GM12878 (cell line): ENCODE data around the gene FMOD. TPM values are rescaled to one million over a fixed set of nuclear protein-coding genes. Genes with fewer than 3 reads are reported as not detected.

Experiments used
- BRCA1 ChIP-seq: IDR thresholded peaks from 2 replicates; pipeline ENCODE4 v1.6.1; 2011; ENCODE audit warnings: low read depth, low read length, improper control_type of control experiment
- CBX5 ChIP-seq: sonication (generic); IDR thresholded peaks from 2 replicates; pipeline ENCODE4 v1.6.1; 2016; ENCODE audit warnings: low read depth, moderate library complexity, mild to moderate bottlenecking, inconsistent platforms
- CEBPB ChIP-seq, 2 experiments: fragments of 150-350 bp in 1 of 2; IDR thresholded peaks; 2 replicates each; pipeline ENCODE4 v1.6.1; 2012 to 2014; ENCODE audit warnings: low read depth in 2 of 2, low read length in 2 of 2, borderline replicate concordance in 1 of 2, inconsistent platforms in 1 of 2
- CREB1 ChIP-seq: IDR thresholded peaks from 2 replicates; pipeline ENCODE4 v1.6.1; 2012; ENCODE audit warnings: low read depth, mild to moderate bottlenecking, inconsistent platforms
- EGR1 ChIP-seq, 2 experiments: IDR thresholded peaks; 1 replicate in 1 of 2; 2 replicates in 1 of 2; pipeline ENCODE4 v1.6.1; 2011 to 2012; ENCODE audit warnings: low read depth in 2 of 2, low read length in 2 of 2, borderline replicate concordance in 1 of 2, mild to moderate bottlenecking in 1 of 2, moderate library complexity in 1 of 2
- EP300 ChIP-seq, 2 experiments: fragments of 150-350 bp in 1 of 2; IDR thresholded peaks; 2 replicates each; pipeline ENCODE4 v1.6.1; 2011 to 2012; ENCODE audit warnings: low read depth in 2 of 2, low read length in 2 of 2, borderline replicate concordance in 1 of 2, improper control_type of control experiment in 1 of 2, inconsistent platforms in 1 of 2; ENCODE audit not compliant: control insufficient read depth in 1 of 2
- ESRRA ChIP-seq: IDR thresholded peaks from 2 replicates; pipeline ENCODE4 v1.6.1; 2012; ENCODE audit warnings: mild to moderate bottlenecking, low read length, improper control_type of control experiment
- FOXM1 ChIP-seq: IDR thresholded peaks from 2 replicates; pipeline ENCODE4 v1.6.1; 2012; ENCODE audit warnings: low read depth, mild to moderate bottlenecking, inconsistent platforms, low read length, moderate library complexity
- GABPA ChIP-seq: IDR thresholded peaks from 2 replicates; pipeline ENCODE4 v1.6.1; 2014; ENCODE audit warnings: antibody characterized with exemption, low read depth, mild to moderate bottlenecking, inconsistent platforms
- GATAD2B ChIP-seq: fragments of 450-650 bp; conservative IDR thresholded peaks from 2 replicates; pipeline ENCODE4 v1.6.1; 2017; ENCODE audit warnings: low read depth, mild to moderate bottlenecking, moderate library complexity
- JUNB ChIP-seq: IDR thresholded peaks from 2 replicates; pipeline ENCODE4 v1.6.1; 2016; ENCODE audit warnings: antibody characterized with exemption, mild to moderate bottlenecking
- MTA2 ChIP-seq: fragments of 450-650 bp; IDR thresholded peaks from 2 replicates; pipeline ENCODE4 v1.6.1; 2016; ENCODE audit warnings: low read depth, mild to moderate bottlenecking, moderate library complexity
- MXI1 ChIP-seq: fragments of 150-350 bp; IDR thresholded peaks from 2 replicates; pipeline ENCODE4 v1.6.1; 2011; ENCODE audit warnings: low read depth, mild to moderate bottlenecking, inconsistent platforms, low read length, improper control_type of control experiment
- NFYA ChIP-seq: IDR thresholded peaks from 2 replicates; pipeline ENCODE4 v1.6.1; 2011; ENCODE audit warnings: low read depth, mild to moderate bottlenecking, low read length, improper control_type of control experiment, borderline replicate concordance
- PML ChIP-seq: IDR thresholded peaks from 2 replicates; pipeline ENCODE4 v1.6.1; 2012; ENCODE audit warnings: low read length, inconsistent platforms
- RELA ChIP-seq: fragments of 450-650 bp; IDR thresholded peaks from 2 replicates; pipeline ENCODE4 v1.8.0; 2014; ENCODE audit warnings: borderline replicate concordance; ENCODE audit not compliant: partially characterized antibody
- STAT1 ChIP-seq: fragments of 450-650 bp; conservative IDR thresholded peaks from 2 replicates; pipeline ENCODE4 v1.6.1; 2014; ENCODE audit warnings: antibody characterized with exemption, mild to moderate bottlenecking
- TARDBP ChIP-seq: IDR thresholded peaks from 2 replicates; pipeline ENCODE4 v1.6.1; 2016; ENCODE audit warnings: borderline replicate concordance
- TCF3 ChIP-seq: IDR thresholded peaks from 2 replicates; pipeline ENCODE4 v1.6.1; 2012; ENCODE audit warnings: low read depth, mild to moderate bottlenecking, low read length, borderline replicate concordance; ENCODE audit not compliant: insufficient read depth
- ZNF384 ChIP-seq: IDR thresholded peaks from 2 replicates; pipeline ENCODE4 v1.6.1; 2012; ENCODE audit warnings: low read depth, mild to moderate bottlenecking, low read length, improper control_type of control experiment, borderline replicate concordance
- polyA plus RNA-seq, 11 experiments: library from polyadenylated mRNA; depleted of rRNA in 4 of 11; unstranded in 6 of 11; stranded (reverse) in 5 of 11; fragments of >200 nt; fragmentation: Nextera tagmentation in 4 of 11; fragmentation: Illumina TruSeq in 1 of 11; extraction: Ambion mirVana in 4 of 11; extraction: Trizol in 1 of 11; gene quantifications; 1 replicate in 1 of 11; 2 replicates in 10 of 11; pipeline versions ENCODE4 v1.2.1 to v1.2.3, GENCODE V29; 2011 to 2016; ENCODE audit warnings: inconsistent platforms in 2 of 11, missing spikeins in 2 of 11, low read depth in 1 of 11
- total RNA-seq, 4 experiments: library from RNA; depleted of rRNA in 3 of 4; stranded (reverse); fragments of >200 nt in 3 of 4; fragmentation: Illumina TruSeq in 1 of 4; extraction: Trizol in 1 of 4; gene quantifications; 2 replicates each; pipeline versions ENCODE4 v1.2.1 to v1.2.3, GENCODE V29; 2013 to 2021
- TF ChIP-seq, protein P1 (sequence below): IDR thresholded peaks from 2 replicates; pipeline ENCODE4 v1.6.1; 2011; ENCODE audit warnings: low read depth, low read length, improper control_type of control experiment, borderline replicate concordance
- TF ChIP-seq, protein P2 (sequence below): IDR thresholded peaks from 2 replicates; pipeline ENCODE4 v1.6.1; 2012; ENCODE audit warnings: low read depth, low read length, improper control_type of control experiment
- TF ChIP-seq, protein P3 (sequence below): fragments of 450-650 bp; conservative IDR thresholded peaks from 2 replicates; pipeline ENCODE4 v1.6.1; 2017; ENCODE audit warnings: mild to moderate bottlenecking, moderate library complexity
- TF ChIP-seq, protein P4 (sequence below): fragments of 450-650 bp; IDR thresholded peaks from 2 replicates; pipeline ENCODE4 v1.6.1; 2017; ENCODE audit warnings: mild to moderate bottlenecking, low read depth, inconsistent platforms; ENCODE audit not compliant: poor library complexity, severe bottlenecking

Gene FMOD
- total and polyA plus RNA-seq, 10 of the 15 experiments (the other 5 are each of a cell fraction or from before 2014, with no cell fraction given), result 0.03 to 0.26 (median 0.11) TPM; not detected in 7

DNA sequence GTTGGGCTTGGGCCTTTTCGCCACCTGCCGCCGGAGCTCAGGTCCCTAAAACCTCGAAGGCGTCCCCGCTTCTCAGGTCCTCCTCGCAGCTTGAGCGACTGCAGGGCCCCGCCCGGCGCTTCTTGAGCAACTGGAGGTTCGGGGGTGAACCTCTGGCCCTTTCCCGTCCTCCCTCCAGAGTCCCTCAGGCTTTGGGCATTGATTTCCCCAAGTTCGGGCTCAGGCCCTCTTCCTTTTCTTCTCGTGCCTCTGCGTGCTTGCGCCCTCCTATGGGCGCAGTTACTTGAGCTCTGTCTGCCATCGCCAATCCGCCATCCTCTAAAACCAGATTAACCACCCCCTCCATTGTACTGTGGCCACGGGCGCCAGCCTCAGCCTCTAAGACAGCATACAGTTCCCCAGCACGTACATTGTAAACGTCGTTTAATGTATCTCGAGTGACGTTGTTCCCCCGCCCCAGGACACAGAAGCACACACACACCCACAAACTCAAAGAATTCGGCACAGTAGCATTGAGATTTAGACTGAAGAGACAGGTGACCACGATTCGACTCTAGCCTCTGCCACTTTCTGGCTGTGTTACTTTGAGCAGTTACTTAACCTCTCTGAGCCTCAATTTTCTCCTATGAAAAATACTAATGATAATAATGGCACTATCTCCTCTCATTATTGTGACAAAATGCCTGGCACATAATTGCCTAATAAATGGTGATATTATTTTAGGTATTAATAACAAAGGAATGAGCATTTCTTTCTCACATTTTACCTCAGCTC, 23.1 kb downstream of the FMOD start (continued):
- no peak for TF ChIP-seq EGR1 (IDR thresholded peaks at IDR 0.05; ENCODE audit: borderline replicate concordance in 1 of 2, low read depth in 2 of 2, low read length in 2 of 2)
- no peak for TF ChIP-seq CREB1
- TF ChIP-seq FOXM1, result no peak
- no peak for TF ChIP-seq CEBPB (IDR thresholded peaks at IDR 0.05; ENCODE audit: borderline replicate concordance in 1 of 2, low read depth in 2 of 2, low read length in 2 of 2)
- no peak for TF ChIP-seq TARDBP
- TF ChIP-seq EP300 (IDR thresholded peaks at IDR 0.05; ENCODE audit: borderline replicate concordance in 1 of 2, control insufficient read depth in 1 of 2, low read depth in 2 of 2, low read length in 2 of 2), result no peak
- TF ChIP-seq GATAD2B, result peak; percentile 35
- no peak for TF ChIP-seq PML
- TF ChIP-seq BRCA1, result no peak
- TF ChIP-seq, protein P1, sequence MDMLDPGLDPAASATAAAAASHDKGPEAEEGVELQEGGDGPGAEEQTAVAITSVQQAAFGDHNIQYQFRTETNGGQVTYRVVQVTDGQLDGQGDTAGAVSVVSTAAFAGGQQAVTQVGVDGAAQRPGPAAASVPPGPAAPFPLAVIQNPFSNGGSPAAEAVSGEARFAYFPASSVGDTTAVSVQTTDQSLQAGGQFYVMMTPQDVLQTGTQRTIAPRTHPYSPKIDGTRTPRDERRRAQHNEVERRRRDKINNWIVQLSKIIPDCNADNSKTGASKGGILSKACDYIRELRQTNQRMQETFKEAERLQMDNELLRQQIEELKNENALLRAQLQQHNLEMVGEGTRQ, result no peak
- TF ChIP-seq, protein P2, sequence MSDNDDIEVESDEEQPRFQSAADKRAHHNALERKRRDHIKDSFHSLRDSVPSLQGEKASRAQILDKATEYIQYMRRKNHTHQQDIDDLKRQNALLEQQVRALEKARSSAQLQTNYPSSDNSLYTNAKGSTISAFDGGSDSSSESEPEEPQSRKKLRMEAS, result peak; percentile 24; the same call in 1 of the 2 replicates
- TF ChIP-seq, protein P3, sequence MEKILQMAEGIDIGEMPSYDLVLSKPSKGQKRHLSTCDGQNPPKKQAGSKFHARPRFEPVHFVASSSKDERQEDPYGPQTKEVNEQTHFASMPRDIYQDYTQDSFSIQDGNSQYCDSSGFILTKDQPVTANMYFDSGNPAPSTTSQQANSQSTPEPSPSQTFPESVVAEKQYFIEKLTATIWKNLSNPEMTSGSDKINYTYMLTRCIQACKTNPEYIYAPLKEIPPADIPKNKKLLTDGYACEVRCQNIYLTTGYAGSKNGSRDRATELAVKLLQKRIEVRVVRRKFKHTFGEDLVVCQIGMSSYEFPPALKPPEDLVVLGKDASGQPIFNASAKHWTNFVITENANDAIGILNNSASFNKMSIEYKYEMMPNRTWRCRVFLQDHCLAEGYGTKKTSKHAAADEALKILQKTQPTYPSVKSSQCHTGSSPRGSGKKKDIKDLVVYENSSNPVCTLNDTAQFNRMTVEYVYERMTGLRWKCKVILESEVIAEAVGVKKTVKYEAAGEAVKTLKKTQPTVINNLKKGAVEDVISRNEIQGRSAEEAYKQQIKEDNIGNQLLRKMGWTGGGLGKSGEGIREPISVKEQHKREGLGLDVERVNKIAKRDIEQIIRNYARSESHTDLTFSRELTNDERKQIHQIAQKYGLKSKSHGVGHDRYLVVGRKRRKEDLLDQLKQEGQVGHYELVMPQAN, result peak; percentile 65
- no peak for TF ChIP-seq NFYA
- TF ChIP-seq STAT1, result 0 out of 2 replicates have a peak, but pooled peaks have one; percentile 62
- TF ChIP-seq, protein P4, sequence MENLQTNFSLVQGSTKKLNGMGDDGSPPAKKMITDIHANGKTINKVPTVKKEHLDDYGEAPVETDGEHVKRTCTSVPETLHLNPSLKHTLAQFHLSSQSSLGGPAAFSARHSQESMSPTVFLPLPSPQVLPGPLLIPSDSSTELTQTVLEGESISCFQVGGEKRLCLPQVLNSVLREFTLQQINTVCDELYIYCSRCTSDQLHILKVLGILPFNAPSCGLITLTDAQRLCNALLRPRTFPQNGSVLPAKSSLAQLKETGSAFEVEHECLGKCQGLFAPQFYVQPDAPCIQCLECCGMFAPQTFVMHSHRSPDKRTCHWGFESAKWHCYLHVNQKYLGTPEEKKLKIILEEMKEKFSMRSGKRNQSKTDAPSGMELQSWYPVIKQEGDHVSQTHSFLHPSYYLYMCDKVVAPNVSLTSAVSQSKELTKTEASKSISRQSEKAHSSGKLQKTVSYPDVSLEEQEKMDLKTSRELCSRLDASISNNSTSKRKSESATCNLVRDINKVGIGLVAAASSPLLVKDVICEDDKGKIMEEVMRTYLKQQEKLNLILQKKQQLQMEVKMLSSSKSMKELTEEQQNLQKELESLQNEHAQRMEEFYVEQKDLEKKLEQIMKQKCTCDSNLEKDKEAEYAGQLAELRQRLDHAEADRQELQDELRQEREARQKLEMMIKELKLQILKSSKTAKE, result peak; percentile 40
- TF ChIP-seq RELA, result peak; percentile 25
- no peak for TF ChIP-seq CBX5
- no peak for TF ChIP-seq JUNB
- no peak for TF ChIP-seq ZNF384
- TF ChIP-seq MTA2, result peak; percentile 32; the same call in 1 of the 2 replicates
- no peak for TF ChIP-seq ESRRA
- no peak for TF ChIP-seq MXI1
- no peak for TF ChIP-seq TCF3
- TF ChIP-seq GABPA, result no peak
